ENCODE data around the gene RHOT2. TPM values are rescaled to one million over a fixed set of nuclear protein-coding genes. Genes with fewer than 3 reads are reported as not detected.

The RHOT2 gene
- polyA plus RNA-seq, 1 donor (not counting 4 experiments of a cell fraction or from before 2014, with no cell fraction given): 58.7 TPM

- peaks cover 16% of the 10 kb centered on the region for H3K4me1 ChIP-seq (ENCODE audit: control insufficient read depth, extremely low read depth, insufficient read depth, low read length)
- no peaks in the 10 kb centered on the region for H3K27me3 ChIP-seq (ENCODE audit: control insufficient read depth, extremely low read depth, insufficient read depth, low read length)
- H3K36me3 ChIP-seq (ENCODE audit: control insufficient read depth in 2 of 2, extremely low read depth in 1 of 2, insufficient read depth in 2 of 2, low read length in 2 of 2): peaks cover 1 to 4% of the 10 kb centered on the region in 2 experiments
- TF ChIP-seq, protein P1, sequence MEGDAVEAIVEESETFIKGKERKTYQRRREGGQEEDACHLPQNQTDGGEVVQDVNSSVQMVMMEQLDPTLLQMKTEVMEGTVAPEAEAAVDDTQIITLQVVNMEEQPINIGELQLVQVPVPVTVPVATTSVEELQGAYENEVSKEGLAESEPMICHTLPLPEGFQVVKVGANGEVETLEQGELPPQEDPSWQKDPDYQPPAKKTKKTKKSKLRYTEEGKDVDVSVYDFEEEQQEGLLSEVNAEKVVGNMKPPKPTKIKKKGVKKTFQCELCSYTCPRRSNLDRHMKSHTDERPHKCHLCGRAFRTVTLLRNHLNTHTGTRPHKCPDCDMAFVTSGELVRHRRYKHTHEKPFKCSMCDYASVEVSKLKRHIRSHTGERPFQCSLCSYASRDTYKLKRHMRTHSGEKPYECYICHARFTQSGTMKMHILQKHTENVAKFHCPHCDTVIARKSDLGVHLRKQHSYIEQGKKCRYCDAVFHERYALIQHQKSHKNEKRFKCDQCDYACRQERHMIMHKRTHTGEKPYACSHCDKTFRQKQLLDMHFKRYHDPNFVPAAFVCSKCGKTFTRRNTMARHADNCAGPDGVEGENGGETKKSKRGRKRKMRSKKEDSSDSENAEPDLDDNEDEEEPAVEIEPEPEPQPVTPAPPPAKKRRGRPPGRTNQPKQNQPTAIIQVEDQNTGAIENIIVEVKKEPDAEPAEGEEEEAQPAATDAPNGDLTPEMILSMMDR (optimal IDR thresholded peaks at IDR 0.05 in 1 of 3, IDR thresholded peaks at IDR 0.05 in 1 of 3, conservative IDR thresholded peaks at IDR 0.05 in 1 of 3; ENCODE audit: extremely low read depth in 1 of 3, insufficient read depth in 2 of 3, low read length in 3 of 3): no peak
- TF ChIP-seq EZH2 (IDR thresholded peaks at IDR 0.05; ENCODE audit: low read length): no peak
- no peak overlapping the region for H3K27ac ChIP-seq (ENCODE audit: control insufficient read depth, insufficient read depth, low read length)
- dilution Hi-C loops (cut with MboI; ENCODE audit: extremely low pct_ligation_motif_present, low sequenced_read_pairs): no loop called here
- no peaks in the 10 kb centered on the region for H4K20me1 ChIP-seq (ENCODE audit: control insufficient read depth, extremely low read depth, insufficient read depth, low read length)
- H3K4me3 ChIP-seq (ENCODE audit: control insufficient read depth in 2 of 3, extremely low read depth in 1 of 3, insufficient read depth in 2 of 3, low read depth in 1 of 3, low read length in 3 of 3): no peak overlapping the region
- H2AFZ ChIP-seq (ENCODE audit: control insufficient read depth, low read length): no peak overlapping the region
- DNase-seq (ENCODE audit: low read depth, low spot score) (no peak), FAIRE-seq (no peak)
- H3K9me3 ChIP-seq (ENCODE audit: control insufficient read depth, low read depth, low read length): no peaks in the 10 kb centered on the region
- H3K9ac ChIP-seq (ENCODE audit: control insufficient read depth, extremely low read depth, insufficient read depth, low read length): no peak overlapping the region
- peak overlapping the region; percentile 92 for H3K4me2 ChIP-seq (ENCODE audit: control insufficient read depth, extremely low read depth, insufficient read depth, low read depth, low read length)
- H3K9me1 ChIP-seq (ENCODE audit: control insufficient read depth, extremely low read depth, insufficient read depth, low read length): peaks cover 2% of the 10 kb centered on the region
- H3K79me2 ChIP-seq (ENCODE audit: control insufficient read depth, insufficient read depth, low read length): peaks cover 6% of the 10 kb centered on the region
Observed at GRCh38 chr16:647173-647902, 20.6 kb upstream of the RHOT2 start.

DNA sequence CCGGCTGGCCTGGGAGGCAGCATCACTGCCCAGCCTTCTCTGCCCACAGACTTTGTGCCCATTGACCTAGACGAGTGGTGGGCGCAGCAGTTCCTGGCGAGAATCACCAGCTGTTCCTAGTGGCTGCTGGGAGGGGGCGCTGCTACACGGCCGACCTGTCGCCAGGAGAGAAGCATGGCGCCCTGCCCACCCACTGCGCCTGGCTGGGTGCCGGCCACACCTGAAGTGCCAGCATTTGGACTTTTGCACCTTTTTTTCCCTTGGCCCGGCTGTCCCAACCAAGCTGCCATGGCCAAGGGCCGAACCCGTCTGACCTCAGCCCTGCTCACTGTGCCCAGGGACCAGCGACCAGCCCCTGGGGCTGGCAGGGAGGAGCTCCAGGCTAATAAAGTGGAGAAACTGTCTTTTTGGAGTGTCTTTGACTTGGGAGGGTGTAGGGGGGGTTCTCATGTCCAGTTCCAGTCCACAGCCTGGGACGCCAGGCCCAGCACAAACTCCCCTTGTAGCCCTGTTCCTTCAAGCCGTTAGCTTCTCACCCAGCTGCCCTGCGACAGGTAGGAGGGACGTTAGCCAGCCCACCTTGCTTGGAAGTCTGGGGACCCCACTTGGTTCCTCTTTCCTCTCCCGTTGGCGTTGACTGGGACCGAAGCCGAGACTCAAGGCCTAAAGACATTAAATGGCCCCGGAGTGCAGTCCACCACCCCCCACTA, 19.7 kb upstream of the RHOT2 start:
- no peaks in the 10 kb centered on the region for H3K27me3 ChIP-seq (ENCODE audit: control insufficient read depth, extremely low read depth, insufficient read depth, low read length)
- peak overlapping the region; percentile 44 to 82 (median 78) for H3K4me3 ChIP-seq (ENCODE audit: control insufficient read depth in 2 of 3, extremely low read depth in 1 of 3, insufficient read depth in 2 of 3, low read depth in 1 of 3, low read length in 3 of 3)
- H3K4me2 ChIP-seq (ENCODE audit: control insufficient read depth, extremely low read depth, insufficient read depth, low read depth, low read length): peak overlapping the region; percentile 92
- no peak for FAIRE-seq
- H3K9me3 ChIP-seq (ENCODE audit: control insufficient read depth, low read depth, low read length): no peaks in the 10 kb centered on the region
- dilution Hi-C loops (cut with MboI; ENCODE audit: extremely low pct_ligation_motif_present, low sequenced_read_pairs): no loop called here
- H3K36me3 ChIP-seq (ENCODE audit: control insufficient read depth in 2 of 2, extremely low read depth in 1 of 2, insufficient read depth in 2 of 2, low read length in 2 of 2): peaks cover 5 to 6% of the 10 kb centered on the region in 2 experiments
- no peak for DNase-seq (ENCODE audit: low read depth, low spot score)
- peak overlapping the region; percentile 49 for H2AFZ ChIP-seq (ENCODE audit: control insufficient read depth, low read length)
- peaks cover 11% of the 10 kb centered on the region for H3K4me1 ChIP-seq (ENCODE audit: control insufficient read depth, extremely low read depth, insufficient read depth, low read length)
- peak overlapping the region; percentile 78 for H3K9ac ChIP-seq (ENCODE audit: control insufficient read depth, extremely low read depth, insufficient read depth, low read length)
- no peaks in the 10 kb centered on the region for H4K20me1 ChIP-seq (ENCODE audit: control insufficient read depth, extremely low read depth, insufficient read depth, low read length)
- no peaks in the 10 kb centered on the region for H3K9me1 ChIP-seq (ENCODE audit: control insufficient read depth, extremely low read depth, insufficient read depth, low read length)
- peaks cover 6% of the 10 kb centered on the region for H3K79me2 ChIP-seq (ENCODE audit: control insufficient read depth, insufficient read depth, low read length)
- TF ChIP-seq, protein P1 (optimal IDR thresholded peaks at IDR 0.05 in 1 of 3, IDR thresholded peaks at IDR 0.05 in 1 of 3, conservative IDR thresholded peaks at IDR 0.05 in 1 of 3; ENCODE audit: extremely low read depth in 1 of 3, insufficient read depth in 2 of 3, low read length in 3 of 3): peak; percentile 69 to 86 (median 84)
- no peak for TF ChIP-seq EZH2 (IDR thresholded peaks at IDR 0.05; ENCODE audit: low read length)
- H3K27ac ChIP-seq (ENCODE audit: control insufficient read depth, insufficient read depth, low read length): peak overlapping the region; percentile 81

Data from keratinocyte (primary cell).